PFSK-1 (cell line): ENCODE results near the gene RBFOX1.

Experiments
- POLR2AphosphoS5 ChIP-seq: IDR thresholded peaks from 2 replicates; pipeline ENCODE4 v1.6.1; 2012; ENCODE audit warnings: low read depth, mild to moderate bottlenecking, control low read depth, low read length, moderate library complexity
- REST ChIP-seq, 2 experiments: IDR thresholded peaks; 2 replicates each; pipeline versions ENCODE4 v1.6.1 to v1.8.0; 2011 to 2012; ENCODE audit warnings: low read depth in 2 of 2, low read length in 2 of 2, control low read depth in 1 of 2, inconsistent platforms in 1 of 2, mild to moderate bottlenecking in 1 of 2, moderate library complexity in 1 of 2; ENCODE audit not compliant: insufficient read depth in 1 of 2
- TAF1 ChIP-seq: IDR thresholded peaks from 2 replicates; pipeline ENCODE4 v1.6.1; 2012; ENCODE audit warnings: low read length, control low read depth, borderline replicate concordance; ENCODE audit not compliant: insufficient read depth

DNA sequence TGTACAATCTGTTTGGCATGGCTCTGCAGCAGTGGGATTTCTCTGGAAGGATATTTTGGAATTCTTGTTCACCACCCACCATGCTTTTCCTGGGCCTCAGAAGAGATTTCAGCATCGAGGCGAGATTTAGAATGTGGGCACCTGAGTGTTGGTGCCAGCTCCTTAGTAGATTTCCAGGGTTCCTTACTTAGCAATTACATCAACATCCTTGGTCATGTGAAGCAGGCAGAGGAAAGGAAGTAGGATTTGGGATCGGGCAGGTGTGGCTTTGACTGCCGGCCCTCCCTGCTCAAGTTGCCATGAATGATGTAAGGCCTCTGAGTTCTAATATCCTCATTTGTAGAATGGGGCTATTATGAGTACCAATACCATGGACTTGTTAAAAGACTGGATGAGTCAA lies 13.1 kb upstream of the RBFOX1 start:
- no peak for TF ChIP-seq POLR2AphosphoS5
- no peak for TF ChIP-seq TAF1
- no peak for TF ChIP-seq REST (IDR thresholded peaks at IDR 0.05; ENCODE audit: insufficient read depth in 1 of 2, low read depth in 2 of 2, low read length in 2 of 2)
